H1 (cell line): ENCODE measurements around the gene AHCY. TPM values are rescaled to one million over a fixed set of nuclear protein-coding genes. Genes with fewer than 3 reads are reported as not detected.

Source experiments
- CTCF ChIA-PET: fragments of 300-600 bp; sonication (Branson Sonifier 250); formaldehyde crosslinking; loops from one replicate; lab custom pipeline; 2021; ENCODE audit not compliant: partially characterized antibody; lab: Charles Lee
- POLR2A ChIA-PET: fragments of 300-600 bp; sonication (Branson Sonifier 250); formaldehyde crosslinking; loops from one replicate; lab custom pipeline; 2021; ENCODE audit warnings: inconsistent platforms; ENCODE audit not compliant: partially characterized antibody; lab: Charles Lee
- DNase-seq, 2 experiments: peaks; one replicate each; pipeline versions ENCODE4 v3.0.0 to v3.0.0-alpha.2; 2010 to 2022; ENCODE audit warnings: low spot score in 2 of 2, low read depth in 1 of 2, mixed read lengths in 1 of 2
- FAIRE-seq: peaks from 2 replicates; lab custom pipeline; 2011; peaks lifted over from hg19 to GRCh38; lab: Jason Lieb, UNC
- H2AFZ ChIP-seq: 2 replicates; pipeline ENCODE4 v1.8.1; 2012; ENCODE audit warnings: low read length, inconsistent platforms
- H2AK5ac ChIP-seq: 2 replicates; pipeline ENCODE4 v1.6.1; 2013; ENCODE audit warnings: low read depth, low read length
- H2BK120ac ChIP-seq: replicated peaks from 2 replicates; pipeline ENCODE3; 2013; ENCODE audit warnings: low read depth, low read length, inconsistent platforms
- H2BK12ac ChIP-seq: 2 replicates; pipeline ENCODE4 v1.6.1; 2013; ENCODE audit warnings: low read depth, low read length
- H2BK15ac ChIP-seq: 2 replicates; pipeline ENCODE4 v1.6.1; 2013; ENCODE audit warnings: low read length
- H2BK20ac ChIP-seq: 2 replicates; pipeline ENCODE4 v1.6.1; 2013; ENCODE audit warnings: low read length
- H2BK5ac ChIP-seq: 2 replicates; pipeline ENCODE4 v1.6.1; 2013; ENCODE audit warnings: low read depth, low read length
- H3K14ac ChIP-seq: 2 replicates; pipeline ENCODE4 v1.6.1; 2013; ENCODE audit warnings: inconsistent platforms; ENCODE audit not compliant: insufficient read length
- H3K18ac ChIP-seq: 2 replicates; pipeline ENCODE4 v1.6.1; 2013; ENCODE audit warnings: low read length; ENCODE audit errors: extremely low read depth
- H3K23ac ChIP-seq: 2 replicates; pipeline ENCODE4 v1.6.1; 2013; ENCODE audit warnings: inconsistent platforms; ENCODE audit not compliant: insufficient read length
- H3K23me2 ChIP-seq: 2 replicates; pipeline ENCODE4 v1.6.1; 2013; ENCODE audit warnings: low read depth, low read length
- H3K27ac ChIP-seq: 2 replicates; pipeline ENCODE4 v1.6.1; 2011; ENCODE audit warnings: low read depth, low read length, inconsistent platforms
- H3K27me3 ChIP-seq, 4 experiments: replicated peaks in 1 of 4; 1 replicate in 1 of 4; 2 replicates in 3 of 4; pipeline versions ENCODE4 v1.6.1 to v1.8.1; 2011 to 2013; ENCODE audit warnings: low read length in 3 of 4, mild to moderate bottlenecking in 3 of 4, inconsistent platforms in 2 of 4, mixed read lengths in 2 of 4, moderate library complexity in 1 of 4; ENCODE audit not compliant: control insufficient read depth in 3 of 4, insufficient read depth in 3 of 4; ENCODE audit errors: extremely low read depth in 1 of 4
- H3K36me3 ChIP-seq, 4 experiments: 2 replicates each; pipeline versions ENCODE4 v1.6.1 to v1.8.1; 2011 to 2013; ENCODE audit warnings: mild to moderate bottlenecking in 4 of 4, low read length in 3 of 4, moderate library complexity in 2 of 4, control low read depth in 1 of 4, inconsistent platforms in 1 of 4; ENCODE audit not compliant: insufficient read depth in 4 of 4, control insufficient read depth in 2 of 4
- H3K4ac ChIP-seq: replicated peaks from 2 replicates; pipeline ENCODE3; 2013; ENCODE audit warnings: low read length, low read depth, mixed read lengths, inconsistent platforms; ENCODE audit not compliant: insufficient read length
- H3K4me1 ChIP-seq, 4 experiments: replicated peaks in 1 of 4; 1 replicate in 1 of 4; 2 replicates in 3 of 4; pipeline versions ENCODE4 v1.6.1 to v1.8.1; 2011 to 2013; ENCODE audit warnings: low read length in 3 of 4, inconsistent platforms in 2 of 4, mixed read lengths in 1 of 4; ENCODE audit not compliant: insufficient read depth in 4 of 4, control insufficient read depth in 3 of 4
- H3K4me2 ChIP-seq, 2 experiments: 2 replicates each; pipeline versions ENCODE4 v1.6.1 to v1.8.1; 2011 to 2013; ENCODE audit warnings: low read depth in 2 of 2, low read length in 2 of 2, control low read depth in 1 of 2, inconsistent platforms in 1 of 2, mild to moderate bottlenecking in 1 of 2; ENCODE audit not compliant: insufficient read depth in 1 of 2
- H3K4me3 ChIP-seq, 4 experiments: fragments of 200-600, 300-600 bp in 1 of 4; sonication (generic), shearing (Covaris generic), sonication (Bioruptor Twin) in 1 of 4; 2 replicates each; pipeline versions ENCODE4 v1.5.1 to v1.8.1; 2011 to 2016; ENCODE audit warnings: low read length in 4 of 4, low read depth in 3 of 4, control low read depth in 2 of 4, inconsistent platforms in 2 of 4, mild to moderate bottlenecking in 2 of 4, mixed read lengths in 1 of 4, moderate library complexity in 1 of 4; ENCODE audit not compliant: insufficient read depth in 2 of 4; ENCODE audit errors: extremely low read depth in 1 of 4
- H3K56ac ChIP-seq: replicated peaks from 2 replicates; pipeline ENCODE3; 2013; ENCODE audit warnings: low read depth, mild to moderate bottlenecking, mixed read lengths, low read length, inconsistent platforms; ENCODE audit not compliant: insufficient read length
- H3K79me1 ChIP-seq: 2 replicates; pipeline ENCODE4 v1.6.1; 2013; ENCODE audit warnings: low read depth, low read length, control low read depth
- H3K79me2 ChIP-seq, 2 experiments: 2 replicates each; pipeline versions ENCODE4 v1.6.1 to v1.8.1; 2012 to 2013; ENCODE audit warnings: low read length in 2 of 2, mild to moderate bottlenecking in 2 of 2, inconsistent platforms in 1 of 2; ENCODE audit not compliant: insufficient read depth in 2 of 2, control insufficient read depth in 1 of 2
- H3K9ac ChIP-seq, 4 experiments: replicated peaks in 1 of 4; 1 replicate in 1 of 4; 2 replicates in 3 of 4; pipeline versions ENCODE4 v1.6.1 to v1.8.1; 2011 to 2013; ENCODE audit warnings: low read depth in 3 of 4, low read length in 3 of 4, control low read depth in 2 of 4, mild to moderate bottlenecking in 2 of 4, moderate library complexity in 2 of 4, inconsistent platforms in 1 of 4; ENCODE audit errors: extremely low read depth in 1 of 4
- H3K9me3 ChIP-seq, 2 experiments: 2 replicates each; pipeline versions ENCODE4 v1.6.1 to v1.8.1; 2012 to 2013; ENCODE audit warnings: mild to moderate bottlenecking in 2 of 2, moderate library complexity in 2 of 2, control low read depth in 1 of 2, inconsistent platforms in 1 of 2, low read depth in 1 of 2, low read length in 1 of 2, mixed read lengths in 1 of 2; ENCODE audit not compliant: insufficient read depth in 2 of 2
- H4K20me1 ChIP-seq, 2 experiments: replicated peaks in 1 of 2; 2 replicates each; pipeline versions ENCODE3 to v1.8.1; 2011 to 2013; ENCODE audit warnings: inconsistent platforms in 2 of 2, low read length in 2 of 2, mild to moderate bottlenecking in 1 of 2; ENCODE audit not compliant: insufficient read depth in 2 of 2, control insufficient read depth in 1 of 2
- H4K5ac ChIP-seq: 2 replicates; pipeline ENCODE4 v1.6.1; 2013; ENCODE audit warnings: low read length, low read depth, mixed read lengths, inconsistent platforms; ENCODE audit not compliant: insufficient read length
- H4K8ac ChIP-seq: 2 replicates; pipeline ENCODE4 v1.8.0; 2013; ENCODE audit warnings: mild to moderate bottlenecking, moderate library complexity, low read length, inconsistent platforms; ENCODE audit not compliant: insufficient read depth; ENCODE audit errors: extremely low read depth
- H4K91ac ChIP-seq: replicated peaks from 2 replicates; pipeline ENCODE3; 2013; ENCODE audit warnings: low read length, mixed read lengths, inconsistent platforms; ENCODE audit not compliant: insufficient read length
- CBX5 ChIP-seq: fragments of 300-800, 300-1000 bp; sonication (generic); IDR thresholded peaks from 2 replicates; pipeline ENCODE4 v1.7.1; 2016; ENCODE audit warnings: antibody characterized with exemption, low read length, low read depth
- CBX8 ChIP-seq: fragments of 300-800, 300-1000 bp; sonication (generic); IDR thresholded peaks from 2 replicates; pipeline ENCODE4 v1.7.1; 2016; ENCODE audit warnings: low read depth, low read length, borderline replicate concordance
- CHD1 ChIP-seq: IDR thresholded peaks from 2 replicates; pipeline ENCODE4 v1.6.1; 2012; ENCODE audit warnings: low read depth, low read length, improper control_type of control experiment
- HDAC2 ChIP-seq, 2 experiments: fragments of 300-600 bp in 1 of 2; sonication (generic) in 1 of 2; IDR thresholded peaks; 2 replicates each; pipeline ENCODE4 v1.6.1; 2011 to 2012; ENCODE audit warnings: low read depth in 2 of 2, low read length in 2 of 2, mild to moderate bottlenecking in 2 of 2, moderate library complexity in 2 of 2, borderline replicate concordance in 1 of 2, inconsistent platforms in 1 of 2
- KDM5A ChIP-seq: fragments of 200-600 bp; IDR thresholded peaks from 2 replicates; pipeline ENCODE4 v1.7.1; 2012; ENCODE audit warnings: mild to moderate bottlenecking, low read length, inconsistent platforms, mixed read lengths
- MAX ChIP-seq: IDR thresholded peaks from 2 replicates; pipeline ENCODE4 v1.6.1; 2012; ENCODE audit warnings: inconsistent platforms
- POLR2AphosphoS5 ChIP-seq: IDR thresholded peaks from 2 replicates; pipeline ENCODE4 v1.6.1; 2011; ENCODE audit warnings: low read depth, low read length
- RFX5 ChIP-seq: IDR thresholded peaks from 2 replicates; pipeline ENCODE4 v1.6.1; 2011; ENCODE audit warnings: low read depth, low read length, improper control_type of control experiment, borderline replicate concordance
- SIRT6 ChIP-seq: IDR thresholded peaks from one replicate; pipeline ENCODE4 v1.7.1; 2012; ENCODE audit warnings: low read length, inconsistent platforms
- SP2 ChIP-seq: IDR thresholded peaks from 2 replicates; pipeline ENCODE4 v1.6.1; 2012; ENCODE audit warnings: mild to moderate bottlenecking, low read length, inconsistent platforms
- TAF1 ChIP-seq: IDR thresholded peaks from 2 replicates; pipeline ENCODE4 v1.6.1; 2011; ENCODE audit warnings: mild to moderate bottlenecking, low read depth, low read length
- WGBS, 2 experiments: shearing (Covaris generic) in 1 of 2; methylation state at CpG; one replicate each; pipeline versions ENCODE4 v1.1.6 to v1.1.7; 2013 to 2015; ENCODE audit warnings: low lambda C conversion rate in 2 of 2, mixed read lengths in 2 of 2, inconsistent platforms in 1 of 2, low coverage in 1 of 2, missing lambda C conversion rate in 1 of 2; ENCODE audit not compliant: insufficient replicate concordance in 2 of 2, insufficient coverage in 1 of 2, insufficient read length in 1 of 2; ENCODE audit errors: extremely low coverage in 1 of 2, missing lambda C conversion rate in 1 of 2; 5-methylcytosine and 5-hydroxymethylcytosine counted together
- polyA plus RNA-seq, 7 experiments: library from polyadenylated mRNA; depleted of rRNA in 3 of 7; stranded (reverse) in 5 of 7; unstranded in 2 of 7; fragments of >200 nt in 5 of 7; fragments of 200-250 nt in 2 of 7; gene quantifications; 1 replicate in 5 of 7; 2 replicates in 1 of 7; 4 replicates in 1 of 7; pipeline versions ENCODE4 v1.2.1 to v1.2.3, GENCODE V29; 2011 to 2013; ENCODE audit warnings: missing spikeins in 2 of 7, mixed read lengths in 2 of 7
- total RNA-seq: library from RNA; stranded (reverse); fragmentation: NEBNext Ultra II Directional; extraction: Animal tissue kit (Norgen Biotek cat#: 25700); gene quantifications from 2 replicates; pipeline ENCODE4 v1.2.1, GENCODE V29; 2021

Gene AHCY
- total and polyA plus RNA-seq, 2 of the 8 experiments (the other 6 are each of a cell fraction or from before 2014, with no cell fraction given) = 404 to 638 TPM

GRCh38 chr20:34337982-34338726, 35.0 kb upstream of the AHCY start:
- H4K5ac ChIP-seq = no peak overlapping the region
- no peak overlapping the region for H3K4ac ChIP-seq
- H2AK5ac ChIP-seq = no peak overlapping the region
- H3K4me2 ChIP-seq = no peak overlapping the region
- DNase-seq (no peak), FAIRE-seq (no peak)
- H2BK12ac ChIP-seq = no peak overlapping the region
- no peak overlapping the region for H3K18ac ChIP-seq
- H3K27ac ChIP-seq = no peak overlapping the region
- peak overlapping the region; percentile 49 for H2AFZ ChIP-seq
- no peaks in the 10 kb centered on the region for H3K79me2 ChIP-seq
- H2BK15ac ChIP-seq = no peak overlapping the region
- no peaks in the 10 kb centered on the region for H3K4me1 ChIP-seq
- no peaks in the 10 kb centered on the region for H3K9me3 ChIP-seq
- no peak overlapping the region for H2BK5ac ChIP-seq
- H3K4me3 ChIP-seq = no peak overlapping the region
- H3K14ac ChIP-seq = no peak overlapping the region
- no peak overlapping the region for H4K91ac ChIP-seq
- H4K8ac ChIP-seq = no peak overlapping the region
- H3K56ac ChIP-seq = no peak overlapping the region
- POLR2A ChIA-PET = interaction anchor here (0.6 to 1.3 kb wide), 4 partner anchors 25 to 178 kb away, joined by 3 to 5 read pairs (median 3); partner anchors contain the start of genes DYNLRB1 and ITCH
- TF ChIP-seq SP2 = no peak
- TF ChIP-seq POLR2AphosphoS5 = no peak
- no peak for TF ChIP-seq RFX5
- no peak for TF ChIP-seq HDAC2 (IDR thresholded peaks at IDR 0.05; ENCODE audit: borderline replicate concordance in 1 of 2, low read depth in 2 of 2, low read length in 2 of 2)
- TF ChIP-seq MAX = no peak
- no peak for TF ChIP-seq CBX5
- TF ChIP-seq TAF1 = no peak
- no peak for TF ChIP-seq CHD1
- no peak for TF ChIP-seq CBX8
- TF ChIP-seq SIRT6 = no peak
- no peak for TF ChIP-seq KDM5A
- CTCF ChIA-PET = interaction anchor here (0.6 to 2.9 kb wide), 6 partner anchors 25 to 543 kb away, joined by 3 to 19 read pairs (median 4); partner anchors contain the start of gene ITCH
- no peaks in the 10 kb centered on the region for H3K27me3 ChIP-seq
- H2BK20ac ChIP-seq = no peak overlapping the region
- no peak overlapping the region for H2BK120ac ChIP-seq
- no peak overlapping the region for H3K9ac ChIP-seq
- 86% methylated on average over 15 of the region's 15 CpGs; no CpG with 5 or more reads in 1 of the 2 experiments for WGBS, 2 experiments
- no peaks in the 10 kb centered on the region for H3K23me2 ChIP-seq
- H4K20me1 ChIP-seq = no peaks in the 10 kb centered on the region
- no peaks in the 10 kb centered on the region for H3K36me3 ChIP-seq
- no peak overlapping the region for H3K23ac ChIP-seq
- no peaks in the 10 kb centered on the region for H3K79me1 ChIP-seq
